OCI-LY7 (cell line): Measurements from ENCODE around the gene FHDC1. TPM values are rescaled to one million over a fixed set of nuclear protein-coding genes. Genes with fewer than 3 reads are reported as not detected.

Experiments
- BruUV-seq: library from RNA; stranded (reverse); fragments of 400-500 nt; replicated peaks from 2 replicates; lab custom pipeline; 2021; lab: Mats Ljungman, UMichigan
- CTCF ChIA-PET: fragments of 300-600 bp; sonication (Branson Sonifier 250); formaldehyde crosslinking; loops from one replicate; lab custom pipeline; 2022; ENCODE audit warnings: antibody characterized with exemption; ENCODE audit not compliant: unreplicated experiment; lab: Charles Lee
- POLR2A ChIA-PET: fragments of 300-600 bp; sonication (Branson Sonifier 250); formaldehyde crosslinking; loops from one replicate; lab custom pipeline; 2022; ENCODE audit warnings: antibody characterized with exemption; lab: Charles Lee
- DNase-seq: peaks from one replicate; pipeline ENCODE4 v3.0.0-alpha.2; 2015; ENCODE audit warnings: low spot score
- H2AFZ ChIP-seq: fragments of 200-600 bp; sonication (generic), shearing (Covaris generic); 2 replicates; pipeline ENCODE4 v1.6.1; 2014; ENCODE audit warnings: mild to moderate bottlenecking, antibody characterized with exemption, low read length, moderate library complexity
- H3K27ac ChIP-seq: fragments of 200-600 bp; sonication (generic); 2 replicates; pipeline ENCODE4 v1.5.1; 2014; ENCODE audit warnings: mixed run types, low read depth, mild to moderate bottlenecking, moderate library complexity, low read length, inconsistent platforms; ENCODE audit not compliant: poor library complexity, severe bottlenecking
- H3K36me3 ChIP-seq: fragments of 200-600 bp; sonication (generic); 2 replicates; pipeline ENCODE4 v1.6.1; 2014; ENCODE audit warnings: mild to moderate bottlenecking, antibody characterized with exemption, low read length, moderate library complexity, mixed read lengths; ENCODE audit not compliant: insufficient read depth
- H3K4me1 ChIP-seq: fragments of 200-600 bp; sonication (generic); 2 replicates; pipeline ENCODE4 v1.5.1; 2014; ENCODE audit warnings: mild to moderate bottlenecking, low read length; ENCODE audit not compliant: insufficient read depth, poor library complexity, severe bottlenecking
- H3K4me2 ChIP-seq: fragments of 200-600 bp; sonication (generic); 2 replicates; pipeline ENCODE4 v1.6.1; 2014; ENCODE audit warnings: mild to moderate bottlenecking, low read length
- H3K4me3 ChIP-seq: fragments of 200-600 bp; sonication (generic); 2 replicates; pipeline ENCODE4 v1.5.1; 2014; ENCODE audit warnings: mild to moderate bottlenecking, low read depth, low read length; ENCODE audit not compliant: poor library complexity, severe bottlenecking
- H3K79me2 ChIP-seq: fragments of 200-600 bp; sonication (generic); 2 replicates; pipeline ENCODE4 v1.6.1; 2016; ENCODE audit warnings: low read depth, mild to moderate bottlenecking, low read length, moderate library complexity, mixed read lengths; ENCODE audit not compliant: insufficient read depth
- H3K9me2 ChIP-seq: fragments of 200-600 bp; sonication (generic); 2 replicates; pipeline ENCODE4 v1.6.1; 2016; ENCODE audit warnings: mild to moderate bottlenecking, low read length, mixed read lengths; ENCODE audit not compliant: insufficient read depth
- H3K9me3 ChIP-seq: fragments of 200-600 bp; sonication (generic); 2 replicates; pipeline ENCODE4 v1.6.1; 2014; ENCODE audit warnings: mild to moderate bottlenecking, mixed run types, low read length, mixed read lengths
- H4K20me1 ChIP-seq: fragments of 200-600 bp; sonication (generic); 2 replicates; pipeline ENCODE4 v1.6.1; 2014; ENCODE audit warnings: mild to moderate bottlenecking, antibody characterized with exemption, low read length, moderate library complexity, mixed read lengths; ENCODE audit not compliant: insufficient read depth
- EZH2phosphoT487 ChIP-seq: fragments of 200-600 bp; sonication (generic); IDR thresholded peaks from 2 replicates; pipeline ENCODE4 v1.6.1; 2018; ENCODE audit warnings: low read depth, borderline replicate concordance, mild to moderate bottlenecking, mixed run types, antibody characterized with exemption, low read length, moderate library complexity, mixed read lengths
- intact Hi-C: fragments of 100-400 bp; cut with micrococcal nuclease; formaldehyde crosslinking; loops from one replicate; pipeline ENCODE4 v1.10.0; 2022; ENCODE audit not compliant: unreplicated experiment
- total RNA-seq, 2 experiments: library from RNA; depleted of rRNA in 1 of 2; stranded (reverse); fragments of >200 nt in 1 of 2; shearing (Covaris generic) in 1 of 2; gene quantifications; 2 replicates each; pipeline ENCODE4 v1.2.3, GENCODE V29; 2014 to 2022
- TF ChIP-seq, protein P1 (sequence below): fragments of 200-600 bp; sonication (generic); conservative IDR thresholded peaks from 2 replicates; pipeline ENCODE4 v1.5.1; 2014; ENCODE audit warnings: mild to moderate bottlenecking, antibody characterized with exemption, low read length, moderate library complexity, mixed read lengths

The FHDC1 gene
- total RNA-seq, 2 experiments from 2014 or later = 0.04 to 0.13 TPM

DNA sequence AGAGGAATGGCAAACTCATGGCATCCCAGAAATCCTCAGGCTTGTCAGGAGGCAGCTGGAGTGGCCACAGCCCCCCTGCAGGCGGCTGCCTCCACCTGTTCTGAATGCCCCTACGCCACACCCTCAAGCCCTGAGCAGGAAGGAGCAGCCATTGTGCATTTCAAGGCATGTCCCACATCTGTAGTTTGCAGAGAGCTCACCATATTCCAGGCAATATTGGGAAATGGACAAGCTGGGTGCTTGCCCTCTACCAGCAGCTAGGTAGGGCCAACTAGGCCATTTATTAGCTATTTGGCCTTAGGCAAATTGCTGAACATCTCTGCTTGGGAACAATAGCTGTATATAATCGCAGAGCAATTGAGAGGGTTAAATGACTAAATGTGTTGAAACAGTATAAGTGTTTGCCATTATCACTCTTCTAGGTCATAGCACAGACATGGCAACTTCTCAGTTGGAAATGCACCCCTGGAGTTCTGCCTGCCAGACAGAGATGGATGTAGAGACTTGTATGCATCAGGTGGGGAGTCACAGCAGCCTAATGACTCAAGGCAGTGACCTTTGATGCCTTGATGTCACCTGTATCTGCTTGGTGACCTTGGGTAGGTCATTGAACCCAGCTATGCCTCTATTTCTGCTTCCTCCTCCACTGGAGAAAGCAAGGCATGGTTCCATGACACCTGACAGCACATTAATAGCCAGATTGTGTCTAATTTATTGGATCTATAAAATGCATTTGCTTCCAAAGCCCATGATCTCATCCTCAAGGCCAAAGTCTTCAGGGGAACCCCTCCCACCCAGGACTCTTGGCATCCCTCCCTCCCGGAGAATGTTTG lies 52.8 kb downstream of the FHDC1 start:
- Histone ChIP-seq H3K36me3 (no peaks in the 10 kb centered on the region), H3K4me2 (no peak overlapping the region), H3K4me1 (no peaks in the 10 kb centered on the region), H4K20me1 (no peaks in the 10 kb centered on the region), H3K9me2 (no peaks in the 10 kb centered on the region), H2AFZ (no peak overlapping the region), H3K9me3 (no peaks in the 10 kb centered on the region), H3K4me3 (no peak overlapping the region), H3K79me2 (no peaks in the 10 kb centered on the region), H3K27ac (no peak overlapping the region)
- POLR2A ChIA-PET = no interaction called here
- CTCF ChIA-PET = no interaction called here
- no peak for DNase-seq
- BruUV-seq = no TSS peak
- intact Hi-C loops = no loop called here
- no peak for TF ChIP-seq EZH2phosphoT487
- TF ChIP-seq, protein P1, sequence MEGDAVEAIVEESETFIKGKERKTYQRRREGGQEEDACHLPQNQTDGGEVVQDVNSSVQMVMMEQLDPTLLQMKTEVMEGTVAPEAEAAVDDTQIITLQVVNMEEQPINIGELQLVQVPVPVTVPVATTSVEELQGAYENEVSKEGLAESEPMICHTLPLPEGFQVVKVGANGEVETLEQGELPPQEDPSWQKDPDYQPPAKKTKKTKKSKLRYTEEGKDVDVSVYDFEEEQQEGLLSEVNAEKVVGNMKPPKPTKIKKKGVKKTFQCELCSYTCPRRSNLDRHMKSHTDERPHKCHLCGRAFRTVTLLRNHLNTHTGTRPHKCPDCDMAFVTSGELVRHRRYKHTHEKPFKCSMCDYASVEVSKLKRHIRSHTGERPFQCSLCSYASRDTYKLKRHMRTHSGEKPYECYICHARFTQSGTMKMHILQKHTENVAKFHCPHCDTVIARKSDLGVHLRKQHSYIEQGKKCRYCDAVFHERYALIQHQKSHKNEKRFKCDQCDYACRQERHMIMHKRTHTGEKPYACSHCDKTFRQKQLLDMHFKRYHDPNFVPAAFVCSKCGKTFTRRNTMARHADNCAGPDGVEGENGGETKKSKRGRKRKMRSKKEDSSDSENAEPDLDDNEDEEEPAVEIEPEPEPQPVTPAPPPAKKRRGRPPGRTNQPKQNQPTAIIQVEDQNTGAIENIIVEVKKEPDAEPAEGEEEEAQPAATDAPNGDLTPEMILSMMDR = no peak

DNA sequence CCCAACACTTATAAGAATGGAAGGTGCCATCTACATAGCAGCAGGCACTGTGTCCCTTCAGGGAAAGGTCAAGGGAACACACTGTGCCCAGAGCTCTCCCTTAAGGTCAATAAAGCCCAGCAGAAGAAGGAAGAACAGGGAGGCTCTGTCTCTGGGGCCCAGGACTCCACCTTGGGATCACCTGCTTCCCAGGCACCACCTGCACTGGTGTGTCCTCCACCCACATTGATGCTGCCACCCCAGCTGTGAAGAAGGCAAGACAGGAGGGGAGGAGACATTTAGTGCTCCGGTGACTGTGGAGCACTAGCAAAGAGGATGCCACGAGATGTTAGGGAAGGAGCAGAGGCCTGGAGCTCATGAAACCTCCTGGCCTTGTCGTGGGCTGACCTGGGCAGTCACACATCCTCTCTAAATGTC lies 53.4 kb downstream of the FHDC1 start:
- ChIA-PET POLR2A (no interaction called here), CTCF (no interaction called here)
- no peak overlapping the region for H2AFZ ChIP-seq
- H3K9me2 ChIP-seq = no peaks in the 10 kb centered on the region
- H3K79me2 ChIP-seq = no peaks in the 10 kb centered on the region
- H3K9me3 ChIP-seq = no peaks in the 10 kb centered on the region
- TF ChIP-seq, protein P1 = no peak
- no peak for TF ChIP-seq EZH2phosphoT487
- H3K36me3 ChIP-seq = no peaks in the 10 kb centered on the region
- H4K20me1 ChIP-seq = no peaks in the 10 kb centered on the region
- no peak for DNase-seq
- H3K27ac ChIP-seq = no peak overlapping the region
- H3K4me3 ChIP-seq = no peak overlapping the region
- intact Hi-C loops = no loop called here
- no TSS peak for BruUV-seq
- no peaks in the 10 kb centered on the region for H3K4me1 ChIP-seq
- H3K4me2 ChIP-seq = no peak overlapping the region
